K562 (cell line): ENCODE data around the gene TEPSIN. TPM values are rescaled to one million over a fixed set of nuclear protein-coding genes. Genes with fewer than 3 reads are reported as not detected.

Experiments
- CTCF ChIP-seq, 3 experiments: IDR thresholded peaks in 2 of 3; conservative IDR thresholded peaks in 1 of 3; 2 replicates each; pipeline ENCODE4 v1.5.1; 2011 to 2012; ENCODE audit warnings: low read length in 3 of 3, mild to moderate bottlenecking in 3 of 3, control low read depth in 2 of 3, improper control_type of control experiment in 1 of 3, inconsistent platforms in 1 of 3, low read depth in 1 of 3, mixed read lengths in 1 of 3, moderate library complexity in 1 of 3; ENCODE audit not compliant: insufficient read depth in 2 of 3
- FUS ChIP-seq: fragments of 200-400 bp; formaldehyde crosslinking; optimal IDR thresholded peaks from 2 replicates; pipeline ENCODE3; 2017; ENCODE audit warnings: low read depth, low read length
- GABPB2 ChIP-seq: fragments of 250-450 bp; sonication (Bioruptor Pico); conservative IDR thresholded peaks from 2 replicates; pipeline ENCODE4 v1.5.1; 2021; ENCODE audit warnings: mild to moderate bottlenecking
- JUNB ChIP-seq: fragments of 450-650 bp; formaldehyde crosslinking; conservative IDR thresholded peaks from 2 replicates; pipeline ENCODE4 v1.4.0; 2020; ENCODE audit warnings: mild to moderate bottlenecking
- SPI1 ChIP-seq: IDR thresholded peaks from 2 replicates; pipeline ENCODE4 v1.6.1; 2011; ENCODE audit warnings: low read depth, low read length, control low read depth, borderline replicate concordance
- polyA plus RNA-seq, 8 experiments: library from polyadenylated mRNA; depleted of rRNA in 4 of 8; stranded (reverse) in 5 of 8; unstranded in 3 of 8; fragments of >200 nt; fragmentation: Nextera tagmentation in 2 of 8; fragmentation: Illumina TruSeq in 1 of 8; extraction: Ambion mirVana in 2 of 8; extraction: Trizol in 1 of 8; gene quantifications; 2 replicates each; pipeline versions ENCODE4 v1.2.1 to v1.2.3, GENCODE V29; 2011 to 2014; ENCODE audit warnings: inconsistent platforms in 1 of 8, missing spikeins in 1 of 8
- total RNA-seq, 7 experiments: library from RNA; depleted of rRNA in 6 of 7; stranded (reverse); fragments of >200 nt in 6 of 7; fragmentation: Illumina TruSeq in 2 of 7; extraction: Trizol in 2 of 7; gene quantifications; 2 replicates each; pipeline versions ENCODE4 v1.2.1 to v1.2.3, GENCODE V29; 2011 to 2021; ENCODE audit warnings: low replicate concordance in 1 of 7
- TF ChIP-seq, protein P1 (sequence below), 2 experiments: fragments of 450-650 bp; formaldehyde crosslinking in 1 of 2; IDR thresholded peaks; 2 replicates each; pipeline versions ENCODE4 v1.4.0 to v1.6.1; 2014 to 2020; ENCODE audit warnings: mild to moderate bottlenecking in 2 of 2, borderline replicate concordance in 1 of 2, low read depth in 1 of 2
- TF ChIP-seq, protein P2 (sequence below): fragments of 450-650 bp; formaldehyde crosslinking; conservative IDR thresholded peaks from 2 replicates; pipeline ENCODE4 v1.4.0; 2022; ENCODE audit warnings: mild to moderate bottlenecking, missing genetic modification characterization

TEPSIN gene
- total and polyA plus RNA-seq, 9 of the 15 experiments (the other 6 are each of a cell fraction or from before 2014, with no cell fraction given) = 0.80 to 29.8 (median 5.3) TPM

- TF ChIP-seq, protein P1, sequence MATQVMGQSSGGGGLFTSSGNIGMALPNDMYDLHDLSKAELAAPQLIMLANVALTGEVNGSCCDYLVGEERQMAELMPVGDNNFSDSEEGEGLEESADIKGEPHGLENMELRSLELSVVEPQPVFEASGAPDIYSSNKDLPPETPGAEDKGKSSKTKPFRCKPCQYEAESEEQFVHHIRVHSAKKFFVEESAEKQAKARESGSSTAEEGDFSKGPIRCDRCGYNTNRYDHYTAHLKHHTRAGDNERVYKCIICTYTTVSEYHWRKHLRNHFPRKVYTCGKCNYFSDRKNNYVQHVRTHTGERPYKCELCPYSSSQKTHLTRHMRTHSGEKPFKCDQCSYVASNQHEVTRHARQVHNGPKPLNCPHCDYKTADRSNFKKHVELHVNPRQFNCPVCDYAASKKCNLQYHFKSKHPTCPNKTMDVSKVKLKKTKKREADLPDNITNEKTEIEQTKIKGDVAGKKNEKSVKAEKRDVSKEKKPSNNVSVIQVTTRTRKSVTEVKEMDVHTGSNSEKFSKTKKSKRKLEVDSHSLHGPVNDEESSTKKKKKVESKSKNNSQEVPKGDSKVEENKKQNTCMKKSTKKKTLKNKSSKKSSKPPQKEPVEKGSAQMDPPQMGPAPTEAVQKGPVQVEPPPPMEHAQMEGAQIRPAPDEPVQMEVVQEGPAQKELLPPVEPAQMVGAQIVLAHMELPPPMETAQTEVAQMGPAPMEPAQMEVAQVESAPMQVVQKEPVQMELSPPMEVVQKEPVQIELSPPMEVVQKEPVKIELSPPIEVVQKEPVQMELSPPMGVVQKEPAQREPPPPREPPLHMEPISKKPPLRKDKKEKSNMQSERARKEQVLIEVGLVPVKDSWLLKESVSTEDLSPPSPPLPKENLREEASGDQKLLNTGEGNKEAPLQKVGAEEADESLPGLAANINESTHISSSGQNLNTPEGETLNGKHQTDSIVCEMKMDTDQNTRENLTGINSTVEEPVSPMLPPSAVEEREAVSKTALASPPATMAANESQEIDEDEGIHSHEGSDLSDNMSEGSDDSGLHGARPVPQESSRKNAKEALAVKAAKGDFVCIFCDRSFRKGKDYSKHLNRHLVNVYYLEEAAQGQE (IDR thresholded peaks at IDR 0.05; ENCODE audit: borderline replicate concordance) = peak; percentile 58; the same call in 1 of the 2 replicates
- TF ChIP-seq, protein P1 (CRISPR knock-in tag; IDR thresholded peaks at IDR 0.05; ENCODE audit: low read depth) = no peak
- TF ChIP-seq FUS = no peak
- TF ChIP-seq GABPB2 = no peak
- TF ChIP-seq JUNB (CRISPR knock-in tag) = no peak
- TF ChIP-seq CTCF (IDR thresholded peaks at IDR 0.05 in 2 of 3, conservative IDR thresholded peaks at IDR 0.05 in 1 of 3; ENCODE audit: insufficient read depth in 2 of 3, low read depth in 1 of 3, low read length in 3 of 3) = peak; percentile 58 to 65 (median 62)
- TF ChIP-seq, protein P2, sequence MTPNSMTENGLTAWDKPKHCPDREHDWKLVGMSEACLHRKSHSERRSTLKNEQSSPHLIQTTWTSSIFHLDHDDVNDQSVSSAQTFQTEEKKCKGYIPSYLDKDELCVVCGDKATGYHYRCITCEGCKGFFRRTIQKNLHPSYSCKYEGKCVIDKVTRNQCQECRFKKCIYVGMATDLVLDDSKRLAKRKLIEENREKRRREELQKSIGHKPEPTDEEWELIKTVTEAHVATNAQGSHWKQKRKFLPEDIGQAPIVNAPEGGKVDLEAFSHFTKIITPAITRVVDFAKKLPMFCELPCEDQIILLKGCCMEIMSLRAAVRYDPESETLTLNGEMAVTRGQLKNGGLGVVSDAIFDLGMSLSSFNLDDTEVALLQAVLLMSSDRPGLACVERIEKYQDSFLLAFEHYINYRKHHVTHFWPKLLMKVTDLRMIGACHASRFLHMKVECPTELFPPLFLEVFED = no peak
- TF ChIP-seq SPI1 = peak; percentile 56; the same call in 1 of the 2 replicates
These were observed 16.3 kb upstream of the TEPSIN start (continued) for GRCh38 chr17:81254955-81255717.
